A673 (cell line): Measurements from ENCODE around the gene ZNF593OS. TPM values are rescaled to one million over a fixed set of nuclear protein-coding genes. Genes with fewer than 3 reads are reported as not detected.

Experiments
- BruUV-seq: library from RNA; stranded (reverse); fragments of 400-500 nt; replicated peaks from 2 replicates; lab custom pipeline; 2021; lab: Mats Ljungman, UMichigan
- CTCF ChIA-PET: fragments of 300-600 bp; sonication (Branson Sonifier 250); formaldehyde crosslinking; loops from one replicate; lab custom pipeline; 2022; ENCODE audit warnings: antibody characterized with exemption; lab: Charles Lee
- POLR2A ChIA-PET: fragments of 300-600 bp; sonication (Branson Sonifier 250); formaldehyde crosslinking; loops from one replicate; lab custom pipeline; 2022; ENCODE audit warnings: antibody characterized with exemption; ENCODE audit not compliant: low non-redundant PET; lab: Charles Lee
- DNase-seq: peaks from one replicate; pipeline ENCODE4 v3.0.0-alpha.2; 2015; ENCODE audit warnings: low spot score
- H3K27ac ChIP-seq: fragments of 200-600 bp; sonication (generic); 2 replicates; pipeline ENCODE4 v1.5.1; 2016; ENCODE audit warnings: mixed run types, low read depth, mild to moderate bottlenecking, mixed read lengths, antibody characterized with exemption, low read length; ENCODE audit not compliant: poor library complexity, severe bottlenecking
- H3K27me3 ChIP-seq: fragments of 200-600 bp; sonication (generic); replicated peaks from 2 replicates; pipeline ENCODE4 v1.6.1; 2017; ENCODE audit warnings: mixed run types, low read depth, mild to moderate bottlenecking, mixed read lengths, antibody characterized with exemption, low read length; ENCODE audit not compliant: insufficient read depth, poor library complexity
- H3K36me3 ChIP-seq: fragments of 200-600 bp; sonication (generic); 2 replicates; pipeline ENCODE4 v1.6.1; 2016; ENCODE audit warnings: mixed run types, mild to moderate bottlenecking, mixed read lengths, antibody characterized with exemption, low read length; ENCODE audit not compliant: insufficient read depth, poor library complexity, severe bottlenecking
- H3K4me1 ChIP-seq: fragments of 200-600 bp; sonication (generic); 2 replicates; pipeline ENCODE4 v1.6.1; 2017; ENCODE audit warnings: mixed run types, mild to moderate bottlenecking, mixed read lengths, antibody characterized with exemption, low read length; ENCODE audit not compliant: insufficient read depth, poor library complexity, severe bottlenecking
- H3K4me3 ChIP-seq: fragments of 200-600 bp; sonication (generic); 2 replicates; pipeline ENCODE4 v1.5.1; 2016; ENCODE audit warnings: low read depth, mixed run types, mild to moderate bottlenecking, mixed read lengths, low read length; ENCODE audit not compliant: poor library complexity, severe bottlenecking
- H3K9me3 ChIP-seq: fragments of 200-600 bp; sonication (generic); 2 replicates; pipeline ENCODE4 v1.6.1; 2016; ENCODE audit warnings: mixed run types, low read depth, mild to moderate bottlenecking, mixed read lengths, antibody characterized with exemption, low read length; ENCODE audit not compliant: poor library complexity, severe bottlenecking
- CTCF ChIP-seq: fragments of 300-800, 200-600 bp; sonication (generic); conservative IDR thresholded peaks from 2 replicates; pipeline ENCODE4 v1.5.1; 2017; ENCODE audit warnings: low read depth, mild to moderate bottlenecking, antibody characterized with exemption, low read length, moderate library complexity, mixed read lengths
- EZH2 ChIP-seq: fragments of 200-600 bp; sonication (generic); IDR thresholded peaks from 2 replicates; pipeline ENCODE4 v1.6.1; 2017; ENCODE audit warnings: borderline replicate concordance, low read depth, mild to moderate bottlenecking, mixed read lengths, antibody characterized with exemption, low read length; ENCODE audit not compliant: poor library complexity, severe bottlenecking
- intact Hi-C: fragments of 100-400 bp; cut with micrococcal nuclease; formaldehyde crosslinking; loops from one replicate; pipeline ENCODE4 v1.10.0; 2022; ENCODE audit not compliant: unreplicated experiment
- total RNA-seq: library from RNA; stranded (reverse); gene quantifications from 2 replicates; pipeline ENCODE4 v1.2.3, GENCODE V29; 2021

ZNF593OS gene
- total RNA-seq, 1 experiment from 2014 or later: not detected

DNA sequence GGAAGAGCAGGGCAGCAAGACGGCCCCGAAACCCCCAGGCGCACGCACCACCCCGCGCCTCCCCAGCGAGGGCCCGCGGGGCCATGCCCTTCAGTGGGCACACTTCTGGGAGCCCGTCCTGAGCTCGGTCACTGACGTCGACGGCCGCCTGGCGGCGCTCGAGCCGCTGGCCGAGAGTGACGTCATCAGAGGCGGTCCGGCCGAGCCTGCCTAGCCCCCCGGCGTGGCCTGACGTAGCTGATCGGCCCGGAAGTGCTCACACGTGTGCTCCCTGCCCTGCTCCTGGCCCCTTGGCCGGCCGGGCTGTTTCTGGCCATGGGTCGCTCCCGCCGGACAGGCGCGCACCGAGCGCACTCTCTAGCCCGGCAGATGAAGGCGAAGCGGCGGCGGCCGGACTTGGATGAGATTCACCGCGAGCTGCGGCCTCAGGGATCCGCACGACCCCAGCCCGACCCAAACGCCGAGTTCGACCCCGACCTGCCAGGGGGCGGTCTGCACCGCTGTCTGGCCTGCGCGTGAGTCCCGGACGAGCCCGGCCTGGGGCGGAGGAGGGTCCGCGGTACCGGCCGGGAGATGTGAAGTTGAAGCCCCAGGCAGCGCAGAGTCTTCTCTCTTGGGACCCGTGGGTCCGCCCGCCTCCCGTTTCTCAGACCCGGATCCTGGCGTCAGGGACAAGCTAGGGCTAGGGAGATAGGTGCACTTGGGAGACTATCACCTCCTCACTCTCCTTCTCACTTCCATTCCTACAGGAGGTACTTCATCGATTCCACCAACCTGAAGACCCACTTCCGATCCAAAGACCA lies 1.8 kb downstream of the ZNF593OS start, which contains the start of gene ZNF593:
TSS of gene ZNF593 (plus strand) at position 240 of the 803 bp plus-strand sequence. CDS start at position 316, 76 bp downstream.
- intact Hi-C loops: loop anchor here (5.0 kb wide), 1 partner anchor 152 kb away; no protein-coding TSS in a partner anchor
- TF ChIP-seq CTCF: peak; percentile 96
- TF ChIP-seq EZH2: no peak
- Histone ChIP-seq H3K27ac (peak within 1 kb of the TSS; percentile 94), H3K4me1 (peaks cover 17% of the 10 kb centered on the region), H3K9me3 (no peaks in the 10 kb centered on the region), H3K4me3 (peak within 1 kb of the TSS; percentile 91), H3K27me3 (no peaks in the 10 kb centered on the region), H3K36me3 (peaks cover 4% of the 10 kb centered on the region)
- BruUV-seq: no TSS peak
- peak; percentile 91 for DNase-seq
- CTCF ChIA-PET: interaction anchor here (0.5 to 1.6 kb wide), 7 partner anchors 13 to 152 kb away, joined by 4 to 11 read pairs (median 5); partner anchors contain the start of gene CEP85
- POLR2A ChIA-PET: interaction anchor here (0.6 kb wide), 1 partner anchor 105 kb away, joined by 5 read pairs; no protein-coding TSS in a partner anchor

DNA sequence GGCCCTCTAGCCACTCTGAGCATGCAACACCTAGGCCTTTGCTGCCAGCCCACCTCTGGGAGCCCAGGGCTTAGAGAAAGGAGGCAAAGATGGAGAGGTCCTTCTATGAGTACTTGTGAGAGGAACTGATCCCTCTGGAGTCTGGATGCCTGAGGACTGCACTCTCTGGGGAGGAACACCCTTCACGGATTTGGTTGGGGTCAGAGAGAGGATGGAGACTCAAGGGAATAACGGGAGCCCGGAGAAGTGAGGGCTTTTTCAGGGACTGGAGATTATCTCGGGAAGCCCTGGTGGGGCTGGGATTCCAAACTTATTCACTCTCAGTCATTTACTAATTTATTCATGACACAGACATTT lies 2.5 kb downstream of the ZNF593OS start:
- intact Hi-C loops: loop anchor here (5.0 kb wide), 1 partner anchor 153 kb away; no protein-coding TSS in a partner anchor
- ChIA-PET POLR2A (interaction anchor here (0.6 kb wide), 1 partner anchor 106 kb away, joined by 5 read pairs; no protein-coding TSS in a partner anchor), CTCF (interaction anchor here (0.6 to 1.6 kb wide), 5 partner anchors 13 to 152 kb away, joined by 4 to 11 read pairs (median 5); partner anchors contain the start of gene CEP85)
- H3K36me3 ChIP-seq: peaks cover 4% of the 10 kb centered on the region
- no peaks in the 10 kb centered on the region for H3K27me3 ChIP-seq
- H3K4me3 ChIP-seq: peak overlapping the region; percentile 91
- no peaks in the 10 kb centered on the region for H3K9me3 ChIP-seq
- DNase-seq: no peak
- peaks cover 22% of the 10 kb centered on the region for H3K4me1 ChIP-seq
- no peak for TF ChIP-seq EZH2
- TF ChIP-seq CTCF: no peak
- no TSS peak for BruUV-seq
- H3K27ac ChIP-seq: no peak overlapping the region

DNA sequence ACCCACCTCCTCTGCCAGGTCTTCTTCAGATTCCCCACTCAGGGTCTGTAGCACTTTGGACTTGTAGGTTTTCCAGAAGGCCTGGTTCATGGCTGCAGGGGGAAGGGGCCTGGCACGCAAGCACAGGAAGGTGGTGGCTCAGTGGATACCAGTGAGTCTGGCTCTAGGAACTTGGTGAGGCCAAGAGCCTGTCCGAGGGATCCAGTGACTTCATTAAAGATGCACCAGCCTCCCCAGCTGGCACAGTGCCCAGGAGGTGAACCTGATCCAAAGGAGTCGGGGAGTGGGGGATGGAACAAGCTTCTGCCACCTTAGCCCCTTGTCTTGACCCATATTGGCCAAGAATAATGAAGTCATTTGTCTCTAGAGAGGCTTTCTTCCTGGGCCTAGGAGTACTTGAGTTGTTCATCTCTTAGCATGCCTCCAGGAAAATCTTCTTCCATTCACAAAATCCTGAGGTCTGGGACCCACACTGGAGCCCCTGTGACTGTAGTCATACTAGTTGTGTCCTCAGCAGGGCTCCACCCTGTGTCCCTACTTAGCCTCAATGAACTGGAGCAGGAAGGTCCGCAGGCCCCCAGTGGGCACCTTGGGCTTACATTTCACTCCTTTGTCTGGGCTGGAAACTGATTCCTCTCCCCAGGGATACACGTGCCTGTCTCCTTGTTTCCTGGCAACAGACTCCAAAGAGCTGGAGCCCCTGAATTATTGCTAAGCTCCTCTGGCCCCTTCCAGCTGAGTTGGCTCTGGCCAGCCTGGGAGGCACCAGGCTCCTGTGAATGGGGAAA lies 3.0 kb downstream of the ZNF593OS start, which contains the start of gene C1orf232:
TSS of gene C1orf232 (minus strand) at position 554 of the 788 bp plus-strand sequence. CDS start at position 90, 464 bp downstream.
- Histone ChIP-seq H3K4me1 (peaks cover 22% of the 10 kb centered on the region), H3K9me3 (no peaks in the 10 kb centered on the region), H3K27me3 (no peaks in the 10 kb centered on the region), H3K27ac (peak within 1 kb of the TSS; percentile 94), H3K4me3 (peak within 1 kb of the TSS; percentile 91), H3K36me3 (peaks cover 4% of the 10 kb centered on the region)
- ChIA-PET CTCF (interaction anchor here (0.6 to 1.6 kb wide), 2 partner anchors 16 to 112 kb away, joined by 5 to 6 read pairs; no protein-coding TSS in a partner anchor), POLR2A (no interaction called here)
- no peak for TF ChIP-seq EZH2
- no peak for TF ChIP-seq CTCF
- no TSS peak for BruUV-seq
- intact Hi-C loops: loop anchor here (5.0 kb wide), 1 partner anchor 154 kb away; no protein-coding TSS in a partner anchor
- DNase-seq: no peak
